Head of caudate nucleus (tissue), 42 donors: ENCODE measurements around the gene CSF3.
A peak's percentile ranks its signal among the peaks of the same experiment; 100 is the strongest.
"Not testable (repeated sequence)": the region's sequence is repeated elsewhere in the genome, so short reads cannot be mapped to it uniquely, and the experiment has no call there.

Experiments
- DNase-seq, 42 donors: peaks; one replicate each; pipeline versions ENCODE4 v3.0.0 to v3.0.0-alpha.2; 2020 to 2021; ENCODE audit warnings: mixed read lengths in 7 of 42
- intact Hi-C: fragments of 100-400 bp; cut with DNase I; formaldehyde crosslinking; loops from one replicate; pipeline ENCODE4 v1.15.0; 2022

Gene CSF3

DNA sequence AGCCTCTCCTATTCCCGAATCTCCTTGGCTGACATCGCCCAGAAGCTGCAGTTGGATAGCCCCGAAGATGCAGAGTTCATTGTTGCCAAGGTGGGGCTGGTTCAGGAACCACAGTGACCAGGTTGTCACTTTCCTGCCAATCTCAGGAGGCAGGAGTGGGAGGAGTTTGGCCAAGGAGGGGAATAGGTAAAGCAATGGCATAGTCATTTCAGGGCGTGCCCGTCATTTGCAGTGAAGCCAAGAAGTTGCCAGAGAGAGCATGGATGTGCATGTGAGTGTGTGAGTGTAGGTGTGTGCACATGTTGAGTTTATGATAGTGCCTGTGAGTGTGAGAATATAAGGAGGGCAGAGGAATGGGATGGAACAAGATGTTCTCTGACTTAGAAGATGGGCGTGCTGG is 19.8 kb upstream of the CSF3 start:
- peak in 6 of 42 donors; percentile 15 to 43 (median 30) for DNase-seq
- intact Hi-C loops: no loop called here

GRCh38 chr17:39996162-39996561 is 19.1 kb upstream of the CSF3 start:
- no peak for DNase-seq
- intact Hi-C loops: no loop called here

- no peak for DNase-seq
- intact Hi-C loops: no loop called here
Measured at GRCh38 chr17:39996800-39997199, 18.4 kb upstream of the CSF3 start.

GRCh38 chr17:39997543-39997942 is 17.7 kb upstream of the CSF3 start:
- intact Hi-C loops: no loop called here
- DNase-seq: no peak

DNA sequence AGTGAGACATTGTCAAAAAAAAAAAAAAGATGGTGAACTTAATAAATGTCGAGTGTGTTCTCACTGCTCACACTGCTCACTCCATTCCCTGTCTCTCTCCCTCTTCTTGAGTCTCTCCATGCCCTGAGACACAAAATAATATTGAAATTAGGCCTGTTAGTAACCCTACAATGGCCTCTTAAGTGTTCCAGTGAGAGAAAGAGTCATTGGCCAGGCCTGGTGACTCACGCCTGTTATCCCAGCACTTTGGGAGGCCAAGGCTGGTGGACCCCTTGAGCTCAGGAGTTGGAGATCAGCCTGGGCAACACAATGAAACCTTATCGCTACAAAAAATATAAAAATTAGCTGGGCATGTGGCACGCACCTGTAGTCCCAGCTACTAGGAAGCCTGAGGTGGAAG is 16.2 kb upstream of the CSF3 start:
- DNase-seq: no peak
- intact Hi-C loops: no loop called here

DNA sequence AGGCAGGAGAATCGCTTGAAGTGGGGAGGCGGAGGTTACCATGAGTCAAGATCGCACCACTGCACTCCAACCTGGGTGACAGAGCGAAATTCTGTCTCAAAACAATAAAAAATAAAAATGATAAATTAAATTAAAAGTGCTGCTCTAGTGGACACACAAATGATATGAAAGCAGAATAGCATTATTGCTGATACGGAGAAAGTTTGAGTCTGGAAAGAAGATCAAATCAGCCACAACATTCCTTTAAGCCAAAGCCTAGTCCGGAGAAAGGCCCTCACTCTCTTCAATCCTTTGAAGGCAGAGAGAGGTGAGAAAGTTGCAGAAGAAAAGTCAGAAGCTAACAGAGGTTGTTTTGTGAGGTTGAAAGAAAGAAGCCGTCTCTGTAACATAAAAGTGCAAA is 15.1 kb upstream of the CSF3 start:
- DNase-seq: no peak
- intact Hi-C loops: no loop called here

DNA sequence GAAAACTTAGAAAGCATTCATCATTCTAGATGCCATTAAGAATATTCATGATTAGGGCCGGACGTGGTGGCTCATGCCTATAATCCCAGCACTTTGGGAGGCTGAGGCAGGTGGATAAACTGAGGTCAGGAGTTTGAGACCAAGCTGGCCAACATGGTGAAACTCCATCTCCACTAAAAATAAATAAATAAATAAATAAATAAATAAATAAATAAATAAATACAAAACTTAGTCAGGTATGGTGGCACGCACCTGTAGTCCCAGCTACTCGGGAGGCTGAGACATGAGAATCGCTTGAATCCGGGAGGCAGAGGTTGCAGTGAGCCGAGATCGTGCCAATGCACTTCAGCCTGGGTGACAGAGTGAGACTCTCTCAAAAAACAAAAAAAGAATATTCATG is 13.9 kb upstream of the CSF3 start:
- intact Hi-C loops, DNase-seq: not testable (repeated sequence)

DNA sequence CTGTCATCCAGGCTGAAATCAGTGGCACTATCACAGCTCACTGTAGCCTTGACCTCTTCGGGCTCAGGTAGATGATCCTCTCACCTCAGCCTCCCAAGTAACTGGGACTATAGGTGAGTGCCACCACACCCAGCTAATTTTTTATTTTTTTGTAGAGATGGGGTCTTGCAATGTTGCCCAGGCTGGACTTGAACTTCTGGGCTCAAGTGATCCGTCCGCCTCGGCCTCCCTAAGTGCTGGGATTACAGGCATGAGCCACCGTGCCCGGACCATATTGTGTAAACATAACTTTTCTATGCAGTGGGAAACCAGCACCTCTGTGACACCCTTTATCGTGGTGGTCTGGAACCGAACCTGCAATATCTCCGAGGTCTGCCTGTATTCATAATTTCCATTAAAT is 11.2 kb upstream of the CSF3 start:
- no peak for DNase-seq
- intact Hi-C loops: no loop called here

DNA sequence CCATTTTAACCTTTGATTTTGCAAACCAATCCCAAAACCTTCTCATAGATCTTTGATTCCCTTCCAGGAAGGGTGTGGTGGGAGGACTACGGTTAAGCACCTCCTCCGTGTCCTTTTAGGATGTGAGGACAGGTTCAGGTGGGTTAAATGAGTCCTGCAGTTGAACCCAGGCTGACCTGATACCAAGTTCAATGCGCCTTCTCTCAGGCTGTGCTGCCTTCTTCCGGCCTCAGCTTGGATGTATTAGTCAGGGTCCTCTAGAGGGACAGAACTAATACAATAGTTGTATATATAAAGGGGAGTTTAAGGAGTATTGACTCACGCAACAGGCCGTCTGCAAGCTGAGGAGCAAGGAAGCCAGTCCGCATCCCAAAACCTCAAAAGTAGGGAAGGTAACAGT is 10.5 kb upstream of the CSF3 start:
- intact Hi-C loops: no loop called here
- DNase-seq: no peak

- DNase-seq: no peak
- intact Hi-C loops: no loop called here
Measured at GRCh38 chr17:40005520-40005919, 9.7 kb upstream of the CSF3 start.

DNA sequence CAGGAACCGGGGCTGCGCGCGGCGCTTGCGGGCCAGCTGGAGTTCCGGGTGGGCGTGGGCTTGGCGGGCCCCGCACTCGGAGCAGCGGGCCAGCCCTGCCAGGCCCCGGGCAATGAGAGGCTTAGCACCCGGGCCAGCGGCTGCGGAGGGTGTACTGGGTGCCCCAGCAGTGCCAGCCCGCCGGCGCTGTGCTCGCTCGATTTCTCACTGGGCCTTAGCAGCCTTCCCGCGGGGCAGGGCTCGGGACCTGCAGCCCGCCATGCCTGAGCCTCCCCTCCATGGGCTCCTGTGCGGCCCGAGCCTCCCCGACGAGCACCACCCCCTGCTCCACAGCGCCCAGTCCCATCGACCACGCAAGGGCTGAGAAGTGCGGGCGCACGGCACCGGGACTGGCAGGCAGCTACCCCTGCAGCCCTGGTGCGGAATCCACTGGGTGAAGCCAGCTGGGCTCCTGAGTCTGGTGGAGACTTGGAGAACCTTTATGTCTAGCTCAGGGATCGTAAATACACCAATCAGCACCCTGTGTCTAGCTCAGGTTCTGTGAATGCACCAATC is 4.2 kb upstream of the CSF3 start:
- intact Hi-C loops: loop anchor here (10.0 kb wide), 2 partner anchors 74 to 184 kb away; no protein-coding TSS in a partner anchor
- not testable (repeated sequence) for DNase-seq

GRCh38 chr17:40012017-40012647 is 3.1 kb upstream of the CSF3 start:
- intact Hi-C loops: loop anchor here (10.0 kb wide), 2 partner anchors 73 to 183 kb away; no protein-coding TSS in a partner anchor
- DNase-seq: not testable (repeated sequence)

- DNase-seq: no peak
- intact Hi-C loops: loop anchor here (10.0 kb wide), 2 partner anchors 70 to 180 kb away; no protein-coding TSS in a partner anchor
Measured at GRCh38 chr17:40014375-40014980, 762 bp upstream of the CSF3 start.

DNA sequence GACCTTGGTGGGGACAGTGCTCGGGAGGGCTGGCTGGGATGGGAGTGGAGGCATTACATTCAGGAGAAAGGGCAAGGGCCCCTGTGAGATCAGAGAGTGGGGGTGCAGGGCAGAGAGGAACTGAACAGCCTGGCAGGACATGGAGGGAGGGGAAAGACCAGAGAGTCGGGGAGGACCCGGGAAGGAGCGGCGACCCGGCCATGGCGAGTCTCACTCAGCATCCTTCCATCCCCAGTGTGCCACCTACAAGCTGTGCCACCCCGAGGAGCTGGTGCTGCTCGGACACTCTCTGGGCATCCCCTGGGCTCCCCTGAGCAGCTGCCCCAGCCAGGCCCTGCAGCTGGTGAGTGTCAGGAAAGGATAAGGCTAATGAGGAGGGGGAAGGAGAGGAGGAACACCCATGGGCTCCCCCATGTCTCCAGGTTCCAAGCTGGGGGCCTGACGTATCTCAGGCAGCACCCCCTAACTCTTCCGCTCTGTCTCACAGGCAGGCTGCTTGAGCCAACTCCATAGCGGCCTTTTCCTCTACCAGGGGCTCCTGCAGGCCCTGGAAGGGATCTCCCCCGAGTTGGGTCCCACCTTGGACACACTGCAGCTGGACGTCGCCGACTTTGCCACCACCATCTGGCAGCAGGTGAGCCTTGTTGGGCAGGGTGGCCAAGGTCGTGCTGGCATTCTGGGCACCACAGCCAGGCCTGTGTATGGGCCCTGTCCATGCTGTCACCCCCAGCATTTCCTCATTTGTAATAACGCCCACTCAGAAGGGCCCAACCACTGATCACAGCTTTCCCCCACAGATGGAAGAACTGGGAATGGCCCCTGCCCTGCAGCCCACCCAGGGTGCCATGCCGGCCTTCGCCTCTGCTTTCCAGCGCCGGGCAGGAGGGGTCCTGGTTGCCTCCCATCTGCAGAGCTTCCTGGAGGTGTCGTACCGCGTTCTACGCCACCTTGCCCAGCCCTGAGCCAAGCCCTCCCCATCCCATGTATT is 1.1 kb downstream of the CSF3 start:
- intact Hi-C loops: loop anchor here (10.0 kb wide), 2 partner anchors 69 to 179 kb away; no protein-coding TSS in a partner anchor

GRCh38 chr17:40017422-40018080 is 2.3 kb downstream of the CSF3 start:
- DNase-seq: no peak
- intact Hi-C loops: loop anchor here (10.0 kb wide), 2 partner anchors 67 to 177 kb away; no protein-coding TSS in a partner anchor

More for the DNA sequence above, 1.1 kb downstream of the CSF3 start:
- no peak for DNase-seq

GRCh38 chr17:40018211-40019121 is 3.2 kb downstream of the CSF3 start:
- intact Hi-C loops: loop anchor here (10.0 kb wide), 2 partner anchors 66 to 176 kb away; no protein-coding TSS in a partner anchor
- DNase-seq: peak in 2 of 42 donors; percentile 4 to 5

DNA sequence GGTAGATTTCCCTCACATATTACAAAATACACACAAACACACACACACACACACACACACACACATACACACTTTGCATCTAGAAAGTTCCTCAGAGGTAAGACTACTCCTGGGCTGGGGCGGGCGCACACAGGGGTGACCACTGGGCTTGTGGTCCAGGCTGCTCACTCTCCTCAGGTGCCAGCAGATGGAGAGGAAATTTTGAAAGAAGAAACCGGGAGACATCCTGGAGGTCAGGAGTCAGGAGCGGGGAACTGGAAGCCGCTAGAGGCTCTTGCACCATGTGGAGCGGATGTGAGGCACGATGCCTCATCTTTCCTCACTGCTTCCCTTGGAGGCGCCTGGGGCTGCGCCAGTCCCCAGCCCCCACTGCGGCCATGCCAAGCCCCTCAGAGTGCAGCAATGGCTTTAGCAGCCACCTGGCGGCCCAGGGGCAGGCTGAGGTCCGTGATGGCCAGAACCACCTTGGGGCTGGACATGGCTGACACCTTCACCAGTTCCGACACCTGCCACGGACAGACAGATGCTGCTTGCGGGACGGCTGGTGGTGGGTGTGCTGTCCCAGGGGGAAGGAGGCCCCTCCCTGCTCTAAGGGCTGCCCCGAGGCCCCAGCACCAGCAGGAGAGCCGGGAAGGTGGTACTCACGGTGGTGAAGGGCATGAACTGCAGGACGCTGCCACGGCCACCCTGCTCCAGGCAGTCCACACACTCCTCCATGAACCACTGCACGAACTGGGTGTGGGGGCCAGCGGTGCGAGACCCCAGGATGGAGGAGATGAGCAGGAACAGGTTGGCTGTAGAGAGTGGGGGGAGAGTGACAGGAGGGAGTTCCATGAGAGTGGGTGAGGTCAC is 4.1 kb downstream of the CSF3 start:
- intact Hi-C loops: loop anchor here (10.0 kb wide), 2 partner anchors 65 to 175 kb away; no protein-coding TSS in a partner anchor
- DNase-seq: no peak
